ENCODE data around the gene NTSR2. TPM values are rescaled to one million over a fixed set of nuclear protein-coding genes. Genes with fewer than 3 reads are reported as not detected.

Gene NTSR2
- total and polyA plus RNA-seq, 2 of the 8 experiments (the other 6 are each of a cell fraction or from before 2014, with no cell fraction given), result 0.05 TPM; not detected in 1

DNA sequence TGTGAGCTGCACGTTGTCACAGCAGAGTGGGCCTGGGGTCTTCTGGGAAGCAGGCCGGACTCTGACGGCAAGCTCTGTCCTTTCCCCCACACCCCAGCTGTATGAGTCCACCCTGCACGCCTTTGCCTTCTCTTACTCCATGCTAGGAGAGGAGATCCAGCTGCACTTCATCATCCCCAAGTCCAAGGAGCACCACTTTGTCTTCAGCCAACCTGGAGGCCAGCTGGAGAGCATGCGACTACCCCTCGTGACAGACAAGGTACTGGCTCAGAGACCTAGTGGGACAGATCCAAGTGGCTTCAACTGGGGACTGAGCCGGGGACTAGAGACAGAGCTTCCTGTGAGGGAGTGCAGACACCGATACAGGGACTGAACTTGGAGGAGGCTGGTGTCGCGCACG is 40.1 kb downstream of the NTSR2 start (continued):
- TF ChIP-seq, protein P1, sequence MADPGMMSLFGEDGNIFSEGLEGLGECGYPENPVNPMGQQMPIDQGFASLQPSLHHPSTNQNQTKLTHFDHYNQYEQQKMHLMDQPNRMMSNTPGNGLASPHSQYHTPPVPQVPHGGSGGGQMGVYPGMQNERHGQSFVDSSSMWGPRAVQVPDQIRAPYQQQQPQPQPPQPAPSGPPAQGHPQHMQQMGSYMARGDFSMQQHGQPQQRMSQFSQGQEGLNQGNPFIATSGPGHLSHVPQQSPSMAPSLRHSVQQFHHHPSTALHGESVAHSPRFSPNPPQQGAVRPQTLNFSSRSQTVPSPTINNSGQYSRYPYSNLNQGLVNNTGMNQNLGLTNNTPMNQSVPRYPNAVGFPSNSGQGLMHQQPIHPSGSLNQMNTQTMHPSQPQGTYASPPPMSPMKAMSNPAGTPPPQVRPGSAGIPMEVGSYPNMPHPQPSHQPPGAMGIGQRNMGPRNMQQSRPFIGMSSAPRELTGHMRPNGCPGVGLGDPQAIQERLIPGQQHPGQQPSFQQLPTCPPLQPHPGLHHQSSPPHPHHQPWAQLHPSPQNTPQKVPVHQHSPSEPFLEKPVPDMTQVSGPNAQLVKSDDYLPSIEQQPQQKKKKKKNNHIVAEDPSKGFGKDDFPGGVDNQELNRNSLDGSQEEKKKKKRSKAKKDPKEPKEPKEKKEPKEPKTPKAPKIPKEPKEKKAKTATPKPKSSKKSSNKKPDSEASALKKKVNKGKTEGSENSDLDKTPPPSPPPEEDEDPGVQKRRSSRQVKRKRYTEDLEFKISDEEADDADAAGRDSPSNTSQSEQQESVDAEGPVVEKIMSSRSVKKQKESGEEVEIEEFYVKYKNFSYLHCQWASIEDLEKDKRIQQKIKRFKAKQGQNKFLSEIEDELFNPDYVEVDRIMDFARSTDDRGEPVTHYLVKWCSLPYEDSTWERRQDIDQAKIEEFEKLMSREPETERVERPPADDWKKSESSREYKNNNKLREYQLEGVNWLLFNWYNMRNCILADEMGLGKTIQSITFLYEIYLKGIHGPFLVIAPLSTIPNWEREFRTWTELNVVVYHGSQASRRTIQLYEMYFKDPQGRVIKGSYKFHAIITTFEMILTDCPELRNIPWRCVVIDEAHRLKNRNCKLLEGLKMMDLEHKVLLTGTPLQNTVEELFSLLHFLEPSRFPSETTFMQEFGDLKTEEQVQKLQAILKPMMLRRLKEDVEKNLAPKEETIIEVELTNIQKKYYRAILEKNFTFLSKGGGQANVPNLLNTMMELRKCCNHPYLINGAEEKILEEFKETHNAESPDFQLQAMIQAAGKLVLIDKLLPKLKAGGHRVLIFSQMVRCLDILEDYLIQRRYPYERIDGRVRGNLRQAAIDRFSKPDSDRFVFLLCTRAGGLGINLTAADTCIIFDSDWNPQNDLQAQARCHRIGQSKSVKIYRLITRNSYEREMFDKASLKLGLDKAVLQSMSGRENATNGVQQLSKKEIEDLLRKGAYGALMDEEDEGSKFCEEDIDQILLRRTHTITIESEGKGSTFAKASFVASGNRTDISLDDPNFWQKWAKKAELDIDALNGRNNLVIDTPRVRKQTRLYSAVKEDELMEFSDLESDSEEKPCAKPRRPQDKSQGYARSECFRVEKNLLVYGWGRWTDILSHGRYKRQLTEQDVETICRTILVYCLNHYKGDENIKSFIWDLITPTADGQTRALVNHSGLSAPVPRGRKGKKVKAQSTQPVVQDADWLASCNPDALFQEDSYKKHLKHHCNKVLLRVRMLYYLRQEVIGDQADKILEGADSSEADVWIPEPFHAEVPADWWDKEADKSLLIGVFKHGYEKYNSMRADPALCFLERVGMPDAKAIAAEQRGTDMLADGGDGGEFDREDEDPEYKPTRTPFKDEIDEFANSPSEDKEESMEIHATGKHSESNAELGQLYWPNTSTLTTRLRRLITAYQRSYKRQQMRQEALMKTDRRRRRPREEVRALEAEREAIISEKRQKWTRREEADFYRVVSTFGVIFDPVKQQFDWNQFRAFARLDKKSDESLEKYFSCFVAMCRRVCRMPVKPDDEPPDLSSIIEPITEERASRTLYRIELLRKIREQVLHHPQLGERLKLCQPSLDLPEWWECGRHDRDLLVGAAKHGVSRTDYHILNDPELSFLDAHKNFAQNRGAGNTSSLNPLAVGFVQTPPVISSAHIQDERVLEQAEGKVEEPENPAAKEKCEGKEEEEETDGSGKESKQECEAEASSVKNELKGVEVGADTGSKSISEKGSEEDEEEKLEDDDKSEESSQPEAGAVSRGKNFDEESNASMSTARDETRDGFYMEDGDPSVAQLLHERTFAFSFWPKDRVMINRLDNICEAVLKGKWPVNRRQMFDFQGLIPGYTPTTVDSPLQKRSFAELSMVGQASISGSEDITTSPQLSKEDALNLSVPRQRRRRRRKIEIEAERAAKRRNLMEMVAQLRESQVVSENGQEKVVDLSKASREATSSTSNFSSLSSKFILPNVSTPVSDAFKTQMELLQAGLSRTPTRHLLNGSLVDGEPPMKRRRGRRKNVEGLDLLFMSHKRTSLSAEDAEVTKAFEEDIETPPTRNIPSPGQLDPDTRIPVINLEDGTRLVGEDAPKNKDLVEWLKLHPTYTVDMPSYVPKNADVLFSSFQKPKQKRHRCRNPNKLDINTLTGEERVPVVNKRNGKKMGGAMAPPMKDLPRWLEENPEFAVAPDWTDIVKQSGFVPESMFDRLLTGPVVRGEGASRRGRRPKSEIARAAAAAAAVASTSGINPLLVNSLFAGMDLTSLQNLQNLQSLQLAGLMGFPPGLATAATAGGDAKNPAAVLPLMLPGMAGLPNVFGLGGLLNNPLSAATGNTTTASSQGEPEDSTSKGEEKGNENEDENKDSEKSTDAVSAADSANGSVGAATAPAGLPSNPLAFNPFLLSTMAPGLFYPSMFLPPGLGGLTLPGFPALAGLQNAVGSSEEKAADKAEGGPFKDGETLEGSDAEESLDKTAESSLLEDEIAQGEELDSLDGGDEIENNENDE (IDR thresholded peaks at IDR 0.05; ENCODE audit: insufficient replicate concordance, low read length), result no peak
- TF ChIP-seq TAF1 (IDR thresholded peaks at IDR 0.05; ENCODE audit: low read depth, low read length), result no peak
- TF ChIP-seq, protein P2, sequence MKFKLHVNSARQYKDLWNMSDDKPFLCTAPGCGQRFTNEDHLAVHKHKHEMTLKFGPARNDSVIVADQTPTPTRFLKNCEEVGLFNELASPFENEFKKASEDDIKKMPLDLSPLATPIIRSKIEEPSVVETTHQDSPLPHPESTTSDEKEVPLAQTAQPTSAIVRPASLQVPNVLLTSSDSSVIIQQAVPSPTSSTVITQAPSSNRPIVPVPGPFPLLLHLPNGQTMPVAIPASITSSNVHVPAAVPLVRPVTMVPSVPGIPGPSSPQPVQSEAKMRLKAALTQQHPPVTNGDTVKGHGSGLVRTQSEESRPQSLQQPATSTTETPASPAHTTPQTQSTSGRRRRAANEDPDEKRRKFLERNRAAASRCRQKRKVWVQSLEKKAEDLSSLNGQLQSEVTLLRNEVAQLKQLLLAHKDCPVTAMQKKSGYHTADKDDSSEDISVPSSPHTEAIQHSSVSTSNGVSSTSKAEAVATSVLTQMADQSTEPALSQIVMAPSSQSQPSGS (IDR thresholded peaks at IDR 0.05; ENCODE audit: low read length), result no peak
- TF ChIP-seq PHF8 (conservative IDR thresholded peaks at IDR 0.05; ENCODE audit: low read depth, low read length), result no peak
- no peak for TF ChIP-seq JUND (IDR thresholded peaks at IDR 0.05; ENCODE audit: low read length)
- no peak for TF ChIP-seq YY1 (IDR thresholded peaks at IDR 0.05; ENCODE audit: low read depth, low read length)
- no peak for TF ChIP-seq JUN (IDR thresholded peaks at IDR 0.05; ENCODE audit: low read depth, low read length)
